ES-I3 (cell line): Measurements from ENCODE around the gene EIF1.
"Not testable (repeated sequence)": the region's sequence is repeated elsewhere in the genome, so short reads cannot be mapped to it uniquely, and the experiment has no call there.

Experiments
- H3K36me3 ChIP-seq: 2 replicates; pipeline ENCODE4 v1.6.1; 2013; ENCODE audit warnings: mild to moderate bottlenecking, low read length, control low read depth, moderate library complexity; ENCODE audit not compliant: insufficient read depth
- H3K4me1 ChIP-seq: 2 replicates; pipeline ENCODE4 v1.6.1; 2013; ENCODE audit warnings: mild to moderate bottlenecking, control low read depth, low read length; ENCODE audit not compliant: insufficient read depth
- H3K9ac ChIP-seq: 2 replicates; pipeline ENCODE4 v1.6.1; 2013; ENCODE audit warnings: low read depth, mild to moderate bottlenecking, low read length, moderate library complexity
- H3K9me3 ChIP-seq: 2 replicates; pipeline ENCODE4 v1.6.1; 2013; ENCODE audit warnings: mild to moderate bottlenecking, low read length, moderate library complexity; ENCODE audit not compliant: control insufficient read depth, insufficient read depth

The EIF1 gene

DNA sequence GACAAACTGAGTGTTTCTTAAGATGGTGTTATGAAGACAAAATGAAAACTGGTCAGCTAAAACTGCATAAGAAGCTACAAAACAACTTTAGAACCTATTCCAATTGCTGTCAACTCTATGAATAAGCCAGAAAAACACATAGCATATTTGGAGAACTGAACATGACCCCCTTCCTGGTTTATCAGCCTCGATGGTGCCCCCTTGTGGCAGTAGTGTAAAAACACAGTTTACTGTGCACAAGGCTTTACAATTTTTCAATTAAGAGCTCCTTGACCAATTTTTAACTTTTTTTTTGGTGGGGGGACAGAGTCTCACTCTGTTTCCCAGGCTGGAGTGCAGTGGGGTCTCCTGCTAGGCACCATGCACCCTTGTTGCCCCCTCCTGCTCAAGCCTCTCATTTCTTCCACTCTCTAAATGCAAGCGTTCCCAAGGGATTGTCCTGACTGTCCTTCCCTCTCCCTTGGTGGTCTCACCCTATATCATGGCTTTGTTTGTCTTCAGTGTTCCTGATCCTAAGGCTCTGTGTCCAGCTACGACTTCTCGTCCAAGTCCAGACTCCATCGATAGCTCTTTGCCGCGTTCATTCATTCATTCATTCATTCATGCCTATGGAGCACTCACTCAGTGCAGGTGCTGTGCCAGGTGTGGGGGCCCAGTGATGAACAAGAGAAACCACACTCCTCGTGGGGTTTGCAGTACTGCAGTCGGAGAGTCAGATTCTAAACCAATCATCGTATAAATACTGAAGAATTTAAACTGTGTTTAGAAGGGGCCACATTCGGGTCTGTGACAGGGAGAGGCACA is 7.5 kb downstream of the EIF1 start:
- Histone ChIP-seq H3K4me1 (peaks cover 5% of the 10 kb centered on the region; the same call in 1 of the 2 replicates), H3K36me3 (peaks cover 18% of the 10 kb centered on the region), H3K9me3 (no peaks in the 10 kb centered on the region), H3K9ac (no peak overlapping the region)

DNA sequence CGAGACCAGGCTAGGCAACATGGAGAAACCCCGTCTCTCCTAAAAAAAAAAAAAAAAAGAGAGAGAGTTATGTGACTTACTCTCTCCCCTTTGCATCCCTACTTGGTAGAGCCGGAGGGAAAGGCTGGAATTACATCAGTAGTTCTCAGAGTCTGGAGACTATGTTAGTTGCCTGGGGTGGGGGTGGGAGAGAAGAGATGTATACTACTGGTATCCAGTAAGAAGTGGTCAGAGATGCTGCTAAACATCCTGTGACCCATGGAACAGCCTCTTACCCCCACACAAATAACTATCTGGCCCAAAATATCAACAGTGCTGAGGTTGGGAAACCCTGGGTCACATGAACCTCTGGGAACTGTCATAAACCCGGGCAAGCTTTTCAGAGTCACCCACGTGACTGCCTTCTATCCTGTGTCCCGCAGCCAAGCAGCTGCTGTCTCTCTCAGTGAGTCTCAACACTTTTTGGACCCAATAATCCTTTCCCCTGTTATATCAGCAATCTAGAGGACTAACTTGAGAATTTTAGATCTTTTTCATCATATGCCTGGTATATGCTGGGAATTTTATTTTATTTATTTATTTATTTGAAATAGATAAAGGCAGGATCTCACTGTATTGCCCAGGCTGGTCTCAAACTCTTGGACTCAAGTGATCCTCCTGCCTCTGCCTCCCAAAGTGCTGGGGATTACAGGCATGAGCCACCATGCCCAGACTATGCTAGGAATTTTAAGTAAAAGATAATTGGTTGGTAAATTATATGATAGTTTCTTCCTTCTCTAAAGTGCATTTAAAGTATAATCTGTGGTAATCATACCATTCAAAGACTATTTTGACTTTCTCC is 8.7 kb downstream of the EIF1 start:
- Histone ChIP-seq H3K4me1 (peaks cover 5% of the 10 kb centered on the region; the same call in 1 of the 2 replicates), H3K36me3 (0 out of 2 replicates have a peak, but pooled peaks cover 11% of the 10 kb centered on the region), H3K9ac (no peak overlapping the region), H3K9me3 (no peaks in the 10 kb centered on the region)

DNA sequence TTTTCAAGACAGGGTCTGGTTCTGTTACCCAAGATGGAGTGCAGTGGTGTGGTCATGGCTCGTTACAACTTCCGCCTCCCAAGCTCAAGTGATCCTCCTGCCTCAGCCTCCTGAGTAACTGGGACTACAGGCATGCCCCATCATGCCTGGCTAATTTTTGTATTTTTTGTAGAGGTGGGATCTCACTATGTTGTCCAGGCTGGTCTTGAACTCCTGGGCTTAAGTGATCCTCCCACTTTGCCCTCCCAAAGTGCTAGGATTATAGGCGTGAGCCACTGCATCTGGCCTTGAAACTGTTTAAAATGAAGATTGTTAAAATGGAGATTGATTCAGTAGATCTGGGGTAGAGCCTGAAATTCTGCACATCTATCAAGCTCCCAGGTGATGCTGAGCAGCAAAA is 12.2 kb downstream of the EIF1 start:
- not testable (repeated sequence) for H3K9me3 ChIP-seq, H3K9ac ChIP-seq, H3K36me3 ChIP-seq
- peaks cover 19% of the 10 kb centered on the region for H3K4me1 ChIP-seq

DNA sequence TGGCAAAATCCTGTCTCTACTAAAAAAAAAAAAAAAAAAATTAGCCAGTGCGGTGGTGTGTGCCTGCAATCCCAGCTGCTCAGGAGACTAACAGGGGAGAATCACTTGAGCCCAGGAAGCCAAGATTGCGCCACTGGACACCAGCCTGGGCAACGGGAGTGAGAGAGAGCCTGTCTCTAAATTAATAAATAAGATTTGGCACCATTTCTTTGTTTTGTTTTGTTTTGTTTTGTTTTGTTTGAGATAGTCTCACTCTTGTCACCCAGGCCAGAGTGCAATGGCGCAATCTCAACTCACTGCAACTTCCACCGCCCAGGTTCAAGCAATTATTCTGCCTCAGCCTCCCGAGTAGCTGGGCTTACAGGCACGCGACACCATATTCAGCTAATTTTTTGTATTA is 14.0 kb downstream of the EIF1 start:
- Histone ChIP-seq H3K36me3 (no peaks in the 10 kb centered on the region), H3K4me1 (peaks cover 18% of the 10 kb centered on the region), H3K9ac (no peak overlapping the region), H3K9me3 (no peaks in the 10 kb centered on the region; the same call in 1 of the 2 replicates)

DNA sequence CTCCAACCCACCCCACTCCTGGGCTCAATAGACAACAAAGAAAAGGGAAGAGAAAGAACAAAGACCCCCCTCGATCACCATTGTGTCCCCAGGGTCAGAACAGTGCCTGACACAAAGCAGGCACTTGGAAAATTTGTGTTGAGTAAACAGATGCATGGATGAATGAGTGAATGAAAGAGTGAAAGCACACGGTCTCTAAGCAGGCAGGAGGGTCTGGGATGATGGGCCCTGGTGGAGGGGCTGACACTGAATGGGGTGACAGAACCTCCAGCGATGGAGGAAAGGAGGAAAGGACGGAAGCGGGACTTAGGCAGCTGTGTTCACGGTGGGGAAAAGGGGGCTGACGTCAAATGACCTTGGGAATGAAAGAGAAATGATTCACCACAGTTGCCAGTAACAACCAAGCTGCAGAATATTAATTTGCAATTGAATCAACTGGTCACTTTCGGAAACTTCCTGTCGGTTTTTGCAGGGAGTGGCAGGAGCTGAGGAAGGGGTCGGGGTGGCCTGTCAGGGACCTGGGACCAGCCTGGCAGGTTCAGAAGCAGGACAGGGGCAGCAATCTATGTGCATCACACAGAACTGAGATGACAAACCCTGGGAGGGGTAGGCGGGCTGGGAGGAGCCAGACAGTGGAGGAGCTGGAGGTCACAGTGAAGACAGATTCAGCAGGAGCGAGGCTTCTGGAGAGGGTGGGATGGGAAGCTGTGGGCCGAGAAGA is 16.7 kb downstream of the EIF1 start:
- Histone ChIP-seq H3K36me3 (no peaks in the 10 kb centered on the region), H3K4me1 (peaks cover 18% of the 10 kb centered on the region), H3K9me3 (no peaks in the 10 kb centered on the region; the same call in 1 of the 2 replicates), H3K9ac (no peak overlapping the region)

DNA sequence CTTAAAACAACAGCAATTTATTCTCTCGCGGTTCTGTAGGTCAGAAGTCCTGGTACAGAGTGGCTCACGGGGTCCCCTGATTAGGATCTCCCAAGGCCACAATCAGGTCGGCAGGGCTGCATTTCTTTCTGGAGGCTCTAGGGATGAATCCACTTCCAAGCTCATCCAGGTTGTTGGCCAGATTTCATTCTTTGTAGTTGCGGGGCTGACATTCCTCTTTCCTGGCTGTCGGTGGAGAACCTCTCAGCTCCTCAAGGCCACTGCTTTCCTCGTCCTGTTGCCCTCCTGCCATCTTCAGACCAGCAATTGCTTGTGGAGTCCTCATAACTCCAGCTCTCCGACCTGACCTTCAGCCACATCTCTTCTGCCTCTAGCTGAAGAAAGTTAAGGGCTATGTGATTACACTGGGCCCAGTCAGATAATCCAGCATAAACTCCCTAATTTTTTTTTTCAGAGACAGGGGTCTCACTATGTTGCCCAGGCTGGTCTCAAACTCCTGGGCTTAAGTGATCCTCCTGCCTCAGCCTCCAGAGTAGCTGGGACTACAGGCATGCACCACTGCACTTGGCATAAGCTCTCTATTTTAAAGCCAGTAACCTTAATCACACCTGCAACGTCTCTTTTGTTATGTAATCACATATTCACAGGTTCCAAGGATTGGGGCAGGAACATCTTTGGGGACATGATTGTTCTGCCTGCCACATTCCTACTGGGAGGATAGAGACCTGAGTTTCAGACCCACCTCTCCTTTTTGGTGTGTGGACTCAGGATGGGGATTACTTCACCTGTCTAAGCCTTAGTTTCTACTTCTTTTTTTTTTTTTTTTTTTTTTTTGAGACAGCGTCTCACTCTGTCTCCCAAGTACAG is 19.4 kb downstream of the EIF1 start:
- Histone ChIP-seq H3K9me3 (no peaks in the 10 kb centered on the region; the same call in 1 of the 2 replicates), H3K36me3 (no peaks in the 10 kb centered on the region), H3K9ac (no peak overlapping the region), H3K4me1 (peaks cover 18% of the 10 kb centered on the region)

DNA sequence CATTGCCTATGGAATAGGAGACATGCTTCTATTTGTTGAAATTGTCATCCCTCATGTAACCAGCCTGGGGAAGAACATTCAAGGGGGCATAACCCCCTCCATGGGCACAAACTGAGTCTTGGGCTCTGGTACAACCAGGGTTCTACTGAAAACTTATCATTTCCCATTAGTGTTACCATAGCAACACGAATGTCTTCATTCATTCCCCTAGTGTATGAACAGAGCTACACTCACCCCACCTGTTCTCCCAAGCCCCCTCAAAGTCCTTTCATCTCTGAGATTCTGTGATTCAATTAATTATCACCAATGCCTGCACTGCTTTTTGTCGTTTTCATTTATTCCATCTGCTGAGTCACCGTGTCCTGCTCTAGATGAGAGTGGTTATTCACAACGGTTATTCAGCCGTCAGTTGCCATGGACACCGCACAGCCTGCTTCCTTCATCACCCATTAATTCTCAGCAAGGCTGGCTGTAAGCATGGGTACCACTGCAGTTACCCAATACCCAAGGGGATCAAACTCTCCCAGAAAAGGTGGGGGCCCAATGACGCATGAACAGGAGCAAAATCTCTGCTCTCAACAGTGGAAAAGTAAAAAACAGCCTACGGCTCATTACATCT is 21.9 kb downstream of the EIF1 start:
- Histone ChIP-seq H3K4me1 (peaks cover 6% of the 10 kb centered on the region; the same call in 1 of the 2 replicates), H3K9me3 (no peaks in the 10 kb centered on the region; the same call in 1 of the 2 replicates), H3K36me3 (no peaks in the 10 kb centered on the region), H3K9ac (no peak overlapping the region)

DNA sequence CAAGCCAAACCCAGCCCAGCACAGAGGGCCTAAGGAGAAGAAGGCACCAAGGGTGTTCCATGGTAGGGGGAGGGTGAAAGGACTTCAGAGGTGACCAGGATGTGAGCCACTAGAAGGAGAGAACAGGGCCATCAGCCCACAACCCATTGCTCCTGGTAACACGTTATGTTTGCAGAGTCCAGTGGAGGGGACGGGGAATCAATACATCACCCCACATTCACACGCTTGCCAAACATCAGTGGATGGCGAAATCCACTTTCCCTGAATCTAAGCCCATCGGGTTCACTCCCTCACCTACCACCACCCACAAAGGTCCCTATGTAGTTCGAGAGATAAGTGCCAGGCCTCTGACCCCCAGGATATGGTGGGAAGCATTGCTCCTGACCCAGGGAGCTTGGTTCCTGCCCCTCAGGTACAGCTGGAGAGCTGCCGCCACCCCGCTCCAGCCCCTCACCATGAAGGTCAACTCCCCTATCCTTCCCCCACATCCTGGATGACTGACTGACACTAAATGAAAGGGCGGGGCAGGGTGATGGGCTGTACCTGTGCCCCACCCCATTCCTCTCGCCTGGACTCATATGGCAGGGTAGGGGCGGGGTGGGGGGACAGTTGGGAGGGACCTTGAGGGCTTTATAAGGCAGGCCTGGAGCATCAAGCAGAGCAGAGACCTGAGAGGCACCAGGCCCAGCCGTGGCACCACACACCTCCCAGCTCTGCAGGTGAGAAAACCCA is 23.1 kb downstream of the EIF1 start, which contains the start of gene GAST:
Gene GAST (plus strand): TSS at position 663 of the 732 bp plus-strand sequence. CDS start 3,106 bp downstream, outside the sequence.
- no peaks in the 10 kb centered on the region for H3K4me1 ChIP-seq
- H3K36me3 ChIP-seq = no peaks in the 10 kb centered on the region
- no peak within 1 kb of the TSS for H3K9ac ChIP-seq
- H3K9me3 ChIP-seq = no peaks in the 10 kb centered on the region

DNA sequence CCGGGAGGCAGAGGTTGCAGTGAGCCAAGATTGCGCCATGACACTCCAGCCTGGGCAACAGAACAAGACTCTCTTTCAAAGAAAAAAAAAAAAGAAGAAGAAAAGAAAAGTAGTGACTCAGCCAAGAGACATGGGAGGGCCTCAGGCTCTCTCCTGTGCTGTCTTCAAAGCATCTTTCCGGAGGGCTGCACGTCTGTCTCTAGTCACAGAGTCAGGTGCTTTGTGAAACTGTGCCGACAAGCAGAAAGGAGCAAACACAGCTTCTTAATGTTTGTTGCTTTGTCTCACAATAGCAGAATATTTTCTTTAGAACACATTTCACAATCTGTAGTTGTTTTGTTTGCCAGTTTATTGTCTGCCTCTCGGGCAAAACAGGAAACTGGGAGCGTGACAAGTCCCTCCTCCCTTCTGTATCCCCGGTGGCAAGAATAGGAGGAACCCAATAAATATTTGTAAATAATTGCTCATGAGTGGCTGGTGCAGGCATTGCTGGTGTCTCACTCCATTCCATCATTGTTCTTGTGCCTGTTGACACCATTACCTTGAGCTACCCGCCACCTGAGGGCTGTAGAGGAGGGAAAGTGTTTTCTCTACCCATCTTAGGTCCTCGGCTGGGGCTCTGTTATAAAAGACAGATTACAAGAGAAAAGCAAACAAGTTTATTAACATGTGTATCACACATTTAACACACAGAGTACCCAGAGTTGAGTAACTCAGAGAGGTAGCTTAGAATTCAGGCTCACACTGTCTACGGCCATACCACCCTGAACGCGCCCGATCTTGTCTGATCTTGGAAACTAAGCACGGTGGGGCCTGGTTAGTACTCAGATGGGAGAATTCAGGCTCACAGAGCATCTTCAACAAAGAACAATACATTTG is 29.0 kb downstream of the EIF1 start:
- H3K9me3 ChIP-seq = no peaks in the 10 kb centered on the region
- no peaks in the 10 kb centered on the region for H3K36me3 ChIP-seq
- no peak overlapping the region for H3K9ac ChIP-seq
- peaks cover 15% of the 10 kb centered on the region; the same call in 1 of the 2 replicates for H3K4me1 ChIP-seq

DNA sequence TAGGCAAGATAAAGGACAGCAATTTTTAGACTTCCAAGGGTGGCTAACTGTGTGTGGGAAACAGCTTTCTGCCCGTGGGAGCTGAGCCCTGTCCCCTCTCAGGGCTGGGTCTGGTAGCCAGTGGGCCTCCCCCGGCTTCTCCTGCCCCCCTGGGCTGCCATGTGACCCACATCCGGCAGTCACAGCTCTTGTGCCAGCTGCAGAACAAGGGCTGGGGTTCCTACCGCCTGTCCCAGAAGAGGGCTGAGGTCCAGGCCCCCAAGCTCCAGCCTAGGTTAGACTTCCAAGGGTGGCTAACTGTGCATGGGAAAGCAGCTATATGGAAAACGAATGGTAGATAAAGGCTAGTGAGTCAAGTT is 29.6 kb downstream of the EIF1 start:
- Histone ChIP-seq H3K9ac (no peak overlapping the region), H3K9me3 (no peaks in the 10 kb centered on the region), H3K4me1 (peaks cover 15% of the 10 kb centered on the region; the same call in 1 of the 2 replicates)

DNA sequence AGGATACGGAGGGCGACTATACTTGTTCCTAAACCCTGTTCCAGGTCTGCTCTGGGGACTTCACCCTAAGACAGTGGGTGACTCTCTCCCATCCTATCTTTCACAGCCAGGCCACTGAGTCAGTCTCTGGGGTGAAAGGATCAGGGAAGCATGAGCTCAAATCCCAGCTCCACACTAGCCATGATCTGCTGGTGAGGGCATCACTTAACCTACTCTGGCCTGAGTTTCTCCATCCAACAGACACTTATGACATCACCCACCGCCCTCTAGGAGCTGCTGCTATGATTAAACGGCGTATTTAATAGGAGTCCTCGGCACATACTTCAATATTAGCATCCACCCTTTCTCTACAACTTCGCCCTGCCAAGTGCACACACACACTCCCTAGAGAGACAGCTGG is 33.5 kb downstream of the EIF1 start:
- H3K4me1 ChIP-seq = peaks cover 15% of the 10 kb centered on the region; the same call in 1 of the 2 replicates
- no peaks in the 10 kb centered on the region for H3K36me3 ChIP-seq
- no peaks in the 10 kb centered on the region for H3K9me3 ChIP-seq
- no peak overlapping the region for H3K9ac ChIP-seq

More for the DNA sequence above, 29.6 kb downstream of the EIF1 start:
- H3K36me3 ChIP-seq = no peaks in the 10 kb centered on the region
